Immature natural killer cell (primary cell): ENCODE data around the gene ERP27. TPM values are rescaled to one million over a fixed set of nuclear protein-coding genes. Genes with fewer than 3 reads are reported as not detected.

ENCODE experiments used
- DNase-seq, 3 donors: peaks; one replicate each; pipeline ENCODE4 v3.0.0; 2022; ENCODE audit warnings: mixed read lengths in 1 of 3
- H3K27ac Mint-ChIP-seq, 6 donors: one replicate each; pipeline ENCODE4 v1.8.0; 2020; ENCODE audit warnings: mixed read lengths in 6 of 6, mild to moderate bottlenecking in 5 of 6, inconsistent platforms in 4 of 6, moderate library complexity in 3 of 6
- H3K27me3 Mint-ChIP-seq, 3 donors: one replicate each; pipeline ENCODE4 v1.8.0; 2020 to 2021; ENCODE audit warnings: low read depth in 3 of 3, mild to moderate bottlenecking in 3 of 3, mixed read lengths in 3 of 3, moderate library complexity in 3 of 3, inconsistent platforms in 1 of 3
- H3K36me3 Mint-ChIP-seq, 3 donors: one replicate each; pipeline ENCODE4 v1.8.0; 2020; ENCODE audit warnings: mixed read lengths in 3 of 3, inconsistent platforms in 2 of 3, mild to moderate bottlenecking in 2 of 3
- H3K4me1 Mint-ChIP-seq, 2 donors: one replicate each; pipeline ENCODE4 v1.8.0; 2020; ENCODE audit warnings: inconsistent platforms in 2 of 2, mild to moderate bottlenecking in 2 of 2, mixed read lengths in 2 of 2, moderate library complexity in 1 of 2
- H3K4me3 Mint-ChIP-seq, 5 donors: one replicate each; pipeline ENCODE4 v1.8.0; 2020; ENCODE audit warnings: mild to moderate bottlenecking in 5 of 5, mixed read lengths in 5 of 5, inconsistent platforms in 3 of 5, moderate library complexity in 3 of 5
- H3K9me3 Mint-ChIP-seq, 6 donors: one replicate each; pipeline ENCODE4 v1.8.0; 2020; ENCODE audit warnings: mild to moderate bottlenecking in 6 of 6, mixed read lengths in 6 of 6, inconsistent platforms in 4 of 6, moderate library complexity in 3 of 6
- polyA plus RNA-seq, 3 donors: library from polyadenylated mRNA; unstranded; fragments of 300-500 nt; fragmentation: Illumina TruSeq; gene quantifications; one replicate each; pipeline ENCODE4 v1.2.3, GENCODE V29; 2021

The ERP27 gene
- 1 to 10 TPM; 2.5 to 3.8 (median 3.8) TPM for polyA plus RNA-seq

GRCh38 chr12:14938301-14938700, at the start of gene ERP27:
TSS of gene ERP27 (minus strand) at chr12:14938537. CDS start at chr12:14938508, 29 bp downstream.
- no peak for DNase-seq
- no peak within 1 kb of the TSS for H3K4me3 Mint-ChIP-seq
- H3K4me1 Mint-ChIP-seq, result peaks cover 11 to 29% of the 10 kb centered on the region in 2 donors

GRCh38 chr12:14988035-14988434, 49.7 kb upstream of the ERP27 start:
- no peaks in the 10 kb centered on the region for H3K36me3 Mint-ChIP-seq
- H3K27me3 Mint-ChIP-seq, result peaks cover 2 to 4% (median 2%) of the 10 kb centered on the region in 3 donors
- H3K4me1 Mint-ChIP-seq, result peaks cover 3 to 4% of the 10 kb centered on the region in 2 donors
- DNase-seq, result no peak
- H3K27ac Mint-ChIP-seq, result no peak overlapping the region
- no peaks in the 10 kb centered on the region for H3K9me3 Mint-ChIP-seq
- H3K4me3 Mint-ChIP-seq, result no peak overlapping the region

More at GRCh38 chr12:14938301-14938700, at the start of gene ERP27:
- Mint-ChIP-seq H3K27me3 (peaks cover 1 to 8% (median 2%) of the 10 kb centered on the region in 3 donors), H3K27ac (peak within 1 kb of the TSS; percentile 21 to 93 (median 86)), H3K36me3 (peaks cover 15 to 27% (median 21%) of the 10 kb centered on the region in 3 donors), H3K9me3 (no peaks in the 10 kb centered on the region)

GRCh38 chr12:14986449-14986848, 48.1 kb upstream of the ERP27 start:
- Mint-ChIP-seq H3K27ac (no peak overlapping the region), H3K36me3 (no peaks in the 10 kb centered on the region), H3K27me3 (peaks cover 2 to 3% (median 2%) of the 10 kb centered on the region in 3 donors), H3K4me3 (no peak overlapping the region), H3K4me1 (peaks cover 6 to 10% of the 10 kb centered on the region in 2 donors), H3K9me3 (no peaks in the 10 kb centered on the region)
- DNase-seq, result no peak

- Mint-ChIP-seq H3K27ac (no peak overlapping the region), H3K27me3 (peaks cover 2% of the 10 kb centered on the region in 3 donors), H3K9me3 (no peaks in the 10 kb centered on the region), H3K4me1 (peaks cover 6 to 14% of the 10 kb centered on the region in 2 donors), H3K36me3 (no peaks in the 10 kb centered on the region), H3K4me3 (no peak overlapping the region)
- no peak for DNase-seq
Observed at GRCh38 chr12:14984766-14985285, 46.5 kb upstream of the ERP27 start.

- Mint-ChIP-seq H3K27me3 (peaks cover 0 to 2% (median 0%) of the 10 kb centered on the region in 3 donors), H3K9me3 (no peaks in the 10 kb centered on the region), H3K4me1 (peaks cover 8 to 22% of the 10 kb centered on the region in 2 donors), H3K4me3 (no peak overlapping the region), H3K36me3 (no peaks in the 10 kb centered on the region), H3K27ac (no peak overlapping the region)
- no peak for DNase-seq
Observed at GRCh38 chr12:14984036-14984435, 45.7 kb upstream of the ERP27 start.

GRCh38 chr12:14982991-14983390, 44.7 kb upstream of the ERP27 start:
- no peak overlapping the region for H3K4me3 Mint-ChIP-seq
- H3K27me3 Mint-ChIP-seq, result peaks cover 0 to 2% (median 0%) of the 10 kb centered on the region in 3 donors
- H3K27ac Mint-ChIP-seq, result peak overlapping the region in 1 of 6 donors; percentile 11
- no peaks in the 10 kb centered on the region for H3K9me3 Mint-ChIP-seq
- peaks cover 9 to 25% of the 10 kb centered on the region in 2 donors for H3K4me1 Mint-ChIP-seq
- H3K36me3 Mint-ChIP-seq, result no peaks in the 10 kb centered on the region
- DNase-seq, result no peak

- Mint-ChIP-seq H3K27me3 (peaks cover 0 to 2% (median 0%) of the 10 kb centered on the region in 3 donors), H3K36me3 (no peaks in the 10 kb centered on the region), H3K4me1 (peaks cover 9 to 25% of the 10 kb centered on the region in 2 donors), H3K9me3 (no peaks in the 10 kb centered on the region), H3K27ac (peak overlapping the region in 1 of 6 donors; percentile 6), H3K4me3 (no peak overlapping the region)
- DNase-seq, result no peak
Observed at GRCh38 chr12:14982562-14982961, 44.2 kb upstream of the ERP27 start.

- H3K4me3 Mint-ChIP-seq, result no peak overlapping the region
- H3K27ac Mint-ChIP-seq, result peak overlapping the region in 1 of 6 donors; percentile 3
- DNase-seq, result no peak
- peaks cover 0 to 1% (median 0%) of the 10 kb centered on the region in 6 donors for H3K9me3 Mint-ChIP-seq
- H3K4me1 Mint-ChIP-seq, result peaks cover 9 to 25% of the 10 kb centered on the region in 2 donors
- no peaks in the 10 kb centered on the region for H3K36me3 Mint-ChIP-seq
- no peaks in the 10 kb centered on the region for H3K27me3 Mint-ChIP-seq
Observed at GRCh38 chr12:14981049-14981448, 42.7 kb upstream of the ERP27 start.

- H3K27ac Mint-ChIP-seq, result no peak overlapping the region
Observed at GRCh38 chr12:14979468-14979867, 41.1 kb upstream of the ERP27 start.

GRCh38 chr12:14976658-14977057, 38.3 kb upstream of the ERP27 start:
- H3K4me3 Mint-ChIP-seq, result no peak overlapping the region
- peaks cover 0 to 6% (median 0%) of the 10 kb centered on the region in 3 donors for H3K27me3 Mint-ChIP-seq
- no peak for DNase-seq
- H3K36me3 Mint-ChIP-seq, result no peaks in the 10 kb centered on the region
- no peak overlapping the region for H3K27ac Mint-ChIP-seq
- H3K9me3 Mint-ChIP-seq, result peaks cover 0 to 2% (median 0%) of the 10 kb centered on the region in 6 donors
- H3K4me1 Mint-ChIP-seq, result peaks cover 3 to 15% of the 10 kb centered on the region in 2 donors

More at GRCh38 chr12:14979468-14979867, 41.1 kb upstream of the ERP27 start:
- Mint-ChIP-seq H3K4me1 (peaks cover 9 to 25% of the 10 kb centered on the region in 2 donors), H3K9me3 (peaks cover 0 to 2% (median 0%) of the 10 kb centered on the region in 6 donors), H3K27me3 (no peaks in the 10 kb centered on the region), H3K36me3 (no peaks in the 10 kb centered on the region), H3K4me3 (no peak overlapping the region)
- no peak for DNase-seq

- Mint-ChIP-seq H3K4me3 (no peak overlapping the region), H3K36me3 (no peaks in the 10 kb centered on the region), H3K9me3 (peaks cover 0 to 2% (median 0%) of the 10 kb centered on the region in 6 donors), H3K27me3 (peaks cover 0 to 9% (median 0%) of the 10 kb centered on the region in 3 donors), H3K27ac (no peak overlapping the region), H3K4me1 (peaks cover 3 to 15% of the 10 kb centered on the region in 2 donors)
- no peak for DNase-seq
Observed at GRCh38 chr12:14975457-14975856, 37.1 kb upstream of the ERP27 start.

- no peaks in the 10 kb centered on the region for H3K36me3 Mint-ChIP-seq
- H3K9me3 Mint-ChIP-seq, result peaks cover 0 to 2% (median 0%) of the 10 kb centered on the region in 6 donors
- no peak for DNase-seq
- peaks cover 3 to 9% of the 10 kb centered on the region in 2 donors for H3K4me1 Mint-ChIP-seq
- no peak overlapping the region for H3K4me3 Mint-ChIP-seq
- H3K27ac Mint-ChIP-seq, result peak overlapping the region in 1 of 6 donors; percentile 12
- peaks cover 0 to 12% (median 2%) of the 10 kb centered on the region in 3 donors for H3K27me3 Mint-ChIP-seq
Observed at GRCh38 chr12:14974633-14975032, 36.3 kb upstream of the ERP27 start.

- Mint-ChIP-seq H3K9me3 (peaks cover 0 to 2% (median 0%) of the 10 kb centered on the region in 6 donors), H3K27me3 (peaks cover 2 to 12% (median 2%) of the 10 kb centered on the region in 3 donors), H3K4me3 (no peak within 1 kb of the TSS), H3K36me3 (no peaks in the 10 kb centered on the region), H3K4me1 (no peaks in the 10 kb centered on the region), H3K27ac (peak within 1 kb of the TSS in 1 of 6 donors; percentile 16)
- DNase-seq, result no peak
Observed at GRCh38 chr12:14972816-14973215, 34.5 kb upstream of the ERP27 start, which contains the start of gene PDE6H. TSS of gene PDE6H (plus strand) at chr12:14973042. CDS start at chr12:14978013, 4,971 bp downstream.

GRCh38 chr12:14970473-14970872, 32.1 kb upstream of the ERP27 start:
- peaks cover 0 to 2% of the 10 kb centered on the region in 2 donors for H3K4me1 Mint-ChIP-seq
- no peak for DNase-seq
- H3K4me3 Mint-ChIP-seq, result no peak overlapping the region
- H3K27ac Mint-ChIP-seq, result no peak overlapping the region
- no peaks in the 10 kb centered on the region for H3K36me3 Mint-ChIP-seq
- H3K9me3 Mint-ChIP-seq, result no peaks in the 10 kb centered on the region
- peaks cover 2 to 12% (median 4%) of the 10 kb centered on the region in 3 donors for H3K27me3 Mint-ChIP-seq
